DLD1 (cell line): ENCODE data around the gene CST7.

Source experiments
- in situ Hi-C: cut with HindIII; loops from 2 replicates; pipeline ENCODE4 v1.10.0; 2017; ENCODE audit warnings: low sequenced_read_pairs

CST7 gene

GRCh38 chr20:24950128-24950835, 1.2 kb downstream of the CST7 start:
- in situ Hi-C loops, result no loop called here

- in situ Hi-C loops, result no loop called here
Measured at GRCh38 chr20:24950836-24951525, 1.9 kb downstream of the CST7 start.

DNA sequence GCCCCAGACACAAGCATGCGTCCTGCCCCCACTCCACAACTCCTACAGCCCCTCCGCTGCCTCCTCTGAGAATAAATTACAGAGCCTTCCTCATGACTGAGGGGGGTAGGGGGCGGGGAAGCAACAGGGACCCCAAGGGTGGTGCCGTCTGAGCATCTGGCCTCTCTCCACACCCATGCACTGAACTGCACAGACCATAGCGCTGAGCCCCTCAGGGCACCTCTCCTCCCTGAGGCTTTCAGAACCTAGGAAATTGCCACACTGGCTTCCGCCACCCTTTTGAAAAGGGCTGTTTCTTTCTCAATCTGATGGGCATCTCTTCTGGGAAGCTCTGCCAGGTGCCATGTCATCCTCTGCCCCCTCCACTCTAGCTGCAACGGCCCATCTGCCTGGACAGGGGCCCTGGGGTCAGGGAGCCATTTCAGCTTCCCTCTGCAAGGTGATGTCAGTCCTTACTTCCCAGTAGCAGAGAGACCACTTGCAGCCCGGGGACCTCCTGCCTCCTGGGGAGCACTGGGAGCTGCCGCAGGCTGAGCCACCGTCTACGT, 2.5 kb downstream of the CST7 start:
- in situ Hi-C loops, result no loop called here

DNA sequence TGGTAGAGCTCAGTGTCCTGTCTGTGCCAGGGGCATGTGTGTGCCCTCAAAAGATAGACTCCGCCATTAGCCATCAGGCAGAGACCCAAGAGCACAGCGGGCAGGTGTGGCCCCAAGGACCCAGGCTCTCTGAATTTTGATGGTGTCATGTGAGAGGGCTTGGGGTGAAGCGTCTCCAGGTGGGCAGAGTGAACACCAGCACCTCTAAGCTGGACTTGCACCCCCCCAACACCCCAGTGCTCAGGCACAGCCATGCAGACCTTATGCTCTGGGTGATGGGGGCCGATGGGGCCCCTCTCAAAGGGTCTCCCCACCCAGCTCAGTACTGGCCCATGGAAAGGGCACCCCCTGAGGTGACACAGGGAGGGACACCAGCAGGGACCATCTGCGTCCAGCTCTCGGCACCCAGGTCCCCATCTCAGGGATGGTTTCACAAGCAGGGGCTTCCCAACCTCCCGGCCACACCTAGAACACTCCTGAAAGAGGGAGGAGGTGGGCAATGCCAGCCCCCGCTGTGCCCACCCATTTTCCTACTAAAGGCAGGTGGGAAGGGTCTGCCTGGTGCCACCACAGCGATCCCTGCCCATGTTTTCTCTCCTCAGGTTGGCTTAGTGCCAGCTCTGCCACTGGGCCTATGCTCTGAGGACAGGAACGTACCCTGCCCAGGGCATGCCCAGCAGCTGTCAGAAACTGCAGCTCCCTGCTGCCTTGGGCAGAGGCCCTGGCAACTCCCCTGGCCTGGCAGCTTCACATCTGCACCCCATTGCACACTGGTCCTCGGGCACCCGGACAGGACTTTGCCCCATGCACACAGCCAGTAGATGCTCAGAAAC, 3.5 kb downstream of the CST7 start:
- in situ Hi-C loops, result no loop called here

GRCh38 chr20:24953209-24953575, 4.1 kb downstream of the CST7 start:
- in situ Hi-C loops, result no loop called here

GRCh38 chr20:24953621-24954133, 4.6 kb downstream of the CST7 start:
- in situ Hi-C loops, result no loop called here

- in situ Hi-C loops, result no loop called here
Measured at GRCh38 chr20:24954151-24954550, 5.1 kb downstream of the CST7 start.

DNA sequence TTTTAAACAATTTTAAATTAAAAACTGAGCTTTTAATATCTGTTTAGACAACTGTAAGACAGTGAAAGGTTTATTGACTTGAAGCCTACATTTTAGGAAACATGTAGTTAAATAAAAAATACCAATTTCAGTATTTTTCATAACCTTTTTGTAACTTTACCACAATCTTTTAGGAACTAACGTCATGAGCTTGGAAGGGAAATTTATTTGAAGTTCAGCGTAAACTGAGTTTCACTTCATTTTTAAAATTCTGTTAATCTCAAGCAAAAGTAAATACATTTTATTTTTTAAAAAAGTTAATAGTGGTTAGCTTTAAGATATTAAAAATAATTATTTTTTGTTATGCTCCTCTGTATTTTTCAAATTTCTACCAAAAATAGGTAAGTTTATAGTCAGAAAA, 5.5 kb downstream of the CST7 start:
- in situ Hi-C loops, result no loop called here

GRCh38 chr20:24955045-24955444, 6.0 kb downstream of the CST7 start:
- in situ Hi-C loops, result no loop called here

DNA sequence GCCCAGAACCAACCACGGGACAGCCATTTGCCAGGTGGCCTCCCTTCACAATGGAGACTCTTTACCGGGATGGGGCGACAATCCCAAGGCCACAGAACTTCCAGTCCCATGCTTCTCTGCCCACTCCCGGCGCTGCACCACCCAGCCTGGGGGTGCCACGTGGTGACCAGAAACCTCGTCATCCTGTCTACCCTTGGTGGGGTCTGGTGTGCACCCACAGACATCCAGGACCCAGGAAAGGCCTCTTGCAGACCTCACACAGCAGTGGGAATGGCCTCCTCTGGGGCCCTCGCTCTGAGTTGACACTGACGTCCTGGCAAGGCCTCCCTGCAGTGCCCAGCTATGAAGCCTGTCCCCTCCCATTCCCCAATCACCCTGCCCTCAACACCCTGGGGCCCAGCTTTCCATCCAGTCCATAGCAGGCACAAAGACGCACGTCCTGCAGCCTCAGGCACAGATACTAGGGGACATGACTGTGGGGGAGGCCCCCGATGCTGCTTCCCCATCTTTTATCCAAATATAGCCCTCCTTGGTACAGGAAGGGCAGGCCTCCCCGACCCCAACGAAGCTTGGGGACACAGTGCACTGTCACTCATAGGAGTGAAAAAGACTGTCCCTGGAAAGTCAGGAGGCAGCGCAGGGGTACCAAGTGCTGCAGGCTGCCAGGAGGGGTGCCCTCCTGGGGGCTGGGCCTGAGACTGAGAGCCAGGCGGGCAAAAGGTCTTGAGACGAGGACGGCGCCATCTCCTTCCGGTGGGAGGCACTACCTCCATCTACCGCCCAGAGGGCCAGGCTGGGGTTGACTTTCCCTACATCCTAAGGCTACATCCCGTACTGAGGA, 7.2 kb downstream of the CST7 start:
- in situ Hi-C loops, result no loop called here

DNA sequence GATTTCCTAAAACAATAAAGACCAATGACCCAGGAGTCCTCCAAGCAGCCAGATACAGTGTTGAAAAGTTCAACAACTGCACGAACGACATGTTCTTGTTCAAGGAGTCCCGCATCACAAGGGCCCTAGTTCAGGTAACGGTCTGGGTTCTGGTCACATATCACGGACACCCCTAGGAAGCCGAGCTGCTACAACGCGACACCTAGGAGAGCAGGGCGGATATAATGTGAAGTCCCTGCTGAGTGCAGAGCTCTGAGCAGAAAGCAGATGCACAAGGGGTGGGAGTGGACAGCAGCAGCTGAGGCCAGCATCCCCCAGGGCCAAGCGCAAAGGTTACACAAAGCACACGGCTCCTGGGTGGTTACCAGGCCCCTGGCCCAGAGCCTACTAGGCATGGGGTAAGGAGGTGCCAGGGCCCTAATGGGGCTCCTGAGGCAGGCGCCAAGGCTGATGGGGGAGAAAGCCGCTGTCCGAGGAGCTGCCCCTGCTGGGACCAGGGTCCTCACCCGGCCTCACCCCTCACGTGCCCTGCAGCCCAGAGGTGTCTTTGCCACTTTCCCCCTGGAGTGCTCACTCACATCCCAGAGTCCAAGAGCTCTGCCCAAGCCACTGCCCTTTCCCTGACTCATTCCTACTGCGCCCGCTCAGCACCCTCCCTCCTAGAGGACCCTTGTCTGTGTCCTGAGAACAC, 8.4 kb downstream of the CST7 start:
- in situ Hi-C loops, result no loop called here

- in situ Hi-C loops, result no loop called here
Measured at GRCh38 chr20:24958506-24959385, 9.7 kb downstream of the CST7 start.

GRCh38 chr20:24959591-24960301, 10.7 kb downstream of the CST7 start:
- in situ Hi-C loops, result no loop called here

GRCh38 chr20:24960302-24960801, 11.3 kb downstream of the CST7 start:
- in situ Hi-C loops, result no loop called here

GRCh38 chr20:24960861-24961260, 11.8 kb downstream of the CST7 start:
- in situ Hi-C loops, result no loop called here

- in situ Hi-C loops, result no loop called here
Measured at GRCh38 chr20:24961384-24962181, 12.5 kb downstream of the CST7 start.

GRCh38 chr20:24962182-24962492, 13.1 kb downstream of the CST7 start:
- in situ Hi-C loops, result no loop called here
